Mesenchymal stem cell (in vitro differentiated cells and primary cell): ENCODE results near the gene MVB12B.

Source experiments
- DNase-seq: peaks from one replicate; pipeline ENCODE4 v3.0.0-alpha.2; 2013
- H2AFZ ChIP-seq: one replicate; pipeline ENCODE4 v1.6.1; 2013; ENCODE audit warnings: low read depth, mild to moderate bottlenecking, control low read depth, inconsistent platforms, low read length, moderate library complexity
- H2AK5ac ChIP-seq: 2 replicates; pipeline ENCODE4 v1.6.1; 2013; ENCODE audit warnings: low read length, moderate library complexity, mild to moderate bottlenecking, inconsistent platforms; ENCODE audit not compliant: severe bottlenecking
- H2BK120ac ChIP-seq: one replicate; pipeline ENCODE4 v1.6.1; 2013; ENCODE audit warnings: low read depth, mild to moderate bottlenecking, inconsistent platforms, low read length, moderate library complexity
- H2BK12ac ChIP-seq, 2 experiments: one replicate each; pipeline ENCODE4 v1.6.1; 2013; ENCODE audit warnings: inconsistent platforms in 2 of 2, low read length in 2 of 2, mild to moderate bottlenecking in 2 of 2, moderate library complexity in 2 of 2, control low read depth in 1 of 2
- H2BK15ac ChIP-seq: one replicate; pipeline ENCODE4 v1.6.1; 2013; ENCODE audit warnings: mild to moderate bottlenecking, low read depth, inconsistent platforms; ENCODE audit not compliant: poor library complexity, severe bottlenecking
- H2BK5ac ChIP-seq: 2 replicates; pipeline ENCODE4 v1.6.1; 2013; ENCODE audit warnings: low read depth, mild to moderate bottlenecking, low read length, control low read depth, inconsistent platforms; ENCODE audit not compliant: poor library complexity, severe bottlenecking
- H3K14ac ChIP-seq, 2 experiments: one replicate each; pipeline ENCODE4 v1.6.1; 2013; ENCODE audit warnings: inconsistent platforms in 2 of 2, low read length in 2 of 2, control low read depth in 1 of 2, mild to moderate bottlenecking in 1 of 2, moderate library complexity in 1 of 2
- H3K18ac ChIP-seq, 2 experiments: one replicate each; pipeline ENCODE4 v1.6.1; 2013; ENCODE audit warnings: inconsistent platforms in 2 of 2, low read length in 2 of 2, control low read depth in 1 of 2, low read depth in 1 of 2, mild to moderate bottlenecking in 1 of 2
- H3K23ac ChIP-seq, 2 experiments: one replicate each; pipeline ENCODE4 v1.6.1; 2013; ENCODE audit warnings: inconsistent platforms in 2 of 2, low read length in 2 of 2, mild to moderate bottlenecking in 2 of 2, moderate library complexity in 2 of 2, control low read depth in 1 of 2
- H3K27ac ChIP-seq: 2 replicates; pipeline ENCODE4 v1.5.1; 2013; ENCODE audit warnings: mild to moderate bottlenecking, moderate library complexity, low read length, control low read depth, inconsistent platforms; ENCODE audit not compliant: poor library complexity, severe bottlenecking
- H3K27me3 ChIP-seq, 2 experiments: 2 replicates each; pipeline versions ENCODE4 v1.6.1 to v1.7.0; 2013; ENCODE audit warnings: low read length in 2 of 2, mild to moderate bottlenecking in 2 of 2, moderate library complexity in 2 of 2, control low read depth in 1 of 2, inconsistent platforms in 1 of 2; ENCODE audit not compliant: control insufficient read depth in 1 of 2, insufficient read depth in 1 of 2
- H3K36me3 ChIP-seq, 2 experiments: 2 replicates each; pipeline versions ENCODE4 v1.6.1 to v1.7.0; 2013; ENCODE audit warnings: low read length in 2 of 2, control low read depth in 1 of 2, inconsistent platforms in 1 of 2, low read depth in 1 of 2, mild to moderate bottlenecking in 1 of 2; ENCODE audit not compliant: insufficient read depth in 2 of 2, control insufficient read depth in 1 of 2
- H3K4ac ChIP-seq, 2 experiments: one replicate each; pipeline ENCODE4 v1.6.1; 2013; ENCODE audit warnings: inconsistent platforms in 2 of 2, low read length in 2 of 2, mild to moderate bottlenecking in 2 of 2, moderate library complexity in 2 of 2, control low read depth in 1 of 2, low read depth in 1 of 2
- H3K4me1 ChIP-seq: 2 replicates; pipeline ENCODE4 v1.6.1; 2013; ENCODE audit warnings: low read depth, low read length, control low read depth; ENCODE audit not compliant: control insufficient read depth, insufficient read depth
- H3K4me2 ChIP-seq: 2 replicates; pipeline ENCODE4 v1.6.1; 2013; ENCODE audit warnings: low read length, mild to moderate bottlenecking, inconsistent platforms; ENCODE audit not compliant: poor library complexity, severe bottlenecking
- H3K4me3 ChIP-seq, 2 experiments: 2 replicates each; pipeline versions ENCODE4 v1.5.1 to v1.7.0; 2013; ENCODE audit warnings: low read length in 2 of 2, mild to moderate bottlenecking in 2 of 2, control low read depth in 1 of 2, low read depth in 1 of 2; ENCODE audit not compliant: insufficient read depth in 1 of 2
- H3K79me1 ChIP-seq: replicated peaks from 2 replicates; pipeline ENCODE4 v1.6.1; 2013; ENCODE audit warnings: mild to moderate bottlenecking, control low read depth, low read length, inconsistent platforms; ENCODE audit not compliant: poor library complexity, severe bottlenecking
- H3K9ac ChIP-seq: 2 replicates; pipeline ENCODE4 v1.7.0; 2013; ENCODE audit warnings: mild to moderate bottlenecking, low read length, moderate library complexity
- H3K9me3 ChIP-seq: 2 replicates; pipeline ENCODE4 v1.7.0; 2013; ENCODE audit warnings: mild to moderate bottlenecking, low read length; ENCODE audit not compliant: control insufficient read depth
- H4K8ac ChIP-seq: one replicate; pipeline ENCODE4 v1.6.1; 2013; ENCODE audit warnings: inconsistent platforms, mild to moderate bottlenecking, low read length, moderate library complexity
- H4K91ac ChIP-seq: one replicate; pipeline ENCODE4 v1.6.1; 2013; ENCODE audit warnings: mild to moderate bottlenecking, low read length, inconsistent platforms
- WGBS: methylation state at CpG from one replicate; pipeline ENCODE4 v1.1.7; 2013; ENCODE audit warnings: mixed read lengths; 5-methylcytosine and 5-hydroxymethylcytosine counted together

MVB12B gene

GRCh38 chr9:126501383-126502331 lies 175.0 kb downstream of the MVB12B start:
- H3K9ac ChIP-seq, result no peak overlapping the region
- no peak overlapping the region for H4K91ac ChIP-seq
- no peak overlapping the region for H2AFZ ChIP-seq
- no peak overlapping the region for H3K4me3 ChIP-seq
- peaks cover 30% of the 10 kb centered on the region for H3K4me1 ChIP-seq
- no peak overlapping the region for H3K18ac ChIP-seq
- H2BK120ac ChIP-seq, result no peak overlapping the region
- no peak for DNase-seq
- 91% methylated on average over 22 of the region's 22 CpGs for WGBS
- peaks cover 11 to 27% of the 10 kb centered on the region in 2 experiments for H3K27me3 ChIP-seq
- no peak overlapping the region for H3K23ac ChIP-seq
- no peaks in the 10 kb centered on the region for H3K79me1 ChIP-seq
- peak overlapping the region; percentile 12 for H4K8ac ChIP-seq
- no peak overlapping the region for H3K4me2 ChIP-seq
- H2BK5ac ChIP-seq, result no peak overlapping the region
- H3K9me3 ChIP-seq, result no peaks in the 10 kb centered on the region
- no peak overlapping the region for H2BK15ac ChIP-seq
- no peak overlapping the region for H3K27ac ChIP-seq
- peaks cover 0 to 9% of the 10 kb centered on the region in 2 experiments for H3K36me3 ChIP-seq
- no peak overlapping the region for H3K4ac ChIP-seq
- no peak overlapping the region for H3K14ac ChIP-seq
- H2BK12ac ChIP-seq, result no peak overlapping the region
- H2AK5ac ChIP-seq, result no peak overlapping the region

GRCh38 chr9:126502417-126503332 lies 176.0 kb downstream of the MVB12B start:
- Histone ChIP-seq H2BK15ac (no peak overlapping the region), H3K4me3 (no peak overlapping the region), H3K4me1 (peaks cover 30% of the 10 kb centered on the region), H3K9me3 (no peaks in the 10 kb centered on the region), H3K9ac (no peak overlapping the region), H3K27ac (no peak overlapping the region), H3K36me3 (peaks cover 0 to 9% of the 10 kb centered on the region in 2 experiments), H2BK5ac (no peak overlapping the region), H4K91ac (no peak overlapping the region), H3K14ac (no peak overlapping the region), H2AK5ac (no peak overlapping the region), H3K23ac (no peak overlapping the region), H2AFZ (no peak overlapping the region), H3K18ac (no peak overlapping the region), H3K4ac (no peak overlapping the region), H3K27me3 (peaks cover 19 to 37% of the 10 kb centered on the region in 2 experiments), H3K79me1 (no peaks in the 10 kb centered on the region), H2BK120ac (no peak overlapping the region), H4K8ac (no peak overlapping the region), H2BK12ac (peak overlapping the region in 1 of 2 experiments; percentile 29), H3K4me2 (no peak overlapping the region)
- DNase-seq, result no peak
- WGBS, result 83% methylated on average over 34 of the region's 34 CpGs

DNA sequence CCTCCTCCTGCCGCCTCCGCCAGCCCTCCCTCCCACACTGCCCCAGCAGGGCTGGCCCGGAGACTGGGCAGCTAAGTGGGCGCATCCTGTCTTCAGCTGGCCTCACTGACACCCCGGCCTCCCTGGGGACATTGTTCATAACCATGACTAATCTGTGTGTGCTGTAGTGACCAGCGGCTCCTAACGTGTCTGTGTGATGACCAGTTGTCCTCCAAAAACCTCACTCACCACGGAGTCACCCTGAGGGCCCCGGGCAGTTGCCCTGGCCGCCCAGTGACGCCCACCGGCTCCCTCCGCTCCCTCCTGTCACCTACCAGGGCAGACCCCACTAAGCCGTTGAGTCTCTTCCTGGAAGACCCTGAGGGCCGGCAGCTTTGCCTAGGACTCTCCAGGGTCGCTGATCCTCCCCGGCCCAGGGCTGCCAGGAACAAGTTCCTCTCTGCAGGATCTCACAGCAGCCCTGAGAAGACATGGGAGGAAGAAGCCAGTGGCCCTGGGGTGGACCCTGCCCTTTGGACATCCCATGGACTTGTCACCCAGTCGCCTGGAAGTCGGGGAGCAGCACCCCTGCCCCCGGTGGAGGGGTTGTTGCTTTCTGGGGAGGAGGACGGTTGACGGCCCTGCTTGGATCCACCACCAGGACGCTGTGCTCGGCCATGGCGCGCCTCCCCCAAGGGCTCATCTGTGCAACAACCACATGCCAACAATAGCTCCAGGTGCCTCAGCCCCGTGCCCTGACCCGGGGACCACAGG lies 176.9 kb downstream of the MVB12B start:
- H2BK5ac ChIP-seq, result no peak overlapping the region
- H3K4me3 ChIP-seq, result no peak overlapping the region
- H3K27me3 ChIP-seq, result peaks cover 23 to 45% of the 10 kb centered on the region in 2 experiments
- no peak overlapping the region for H2BK12ac ChIP-seq
- DNase-seq, result peak; percentile 62
- no peak overlapping the region for H3K4ac ChIP-seq
- no peak overlapping the region for H2BK120ac ChIP-seq
- WGBS, result 70% methylated on average over 27 of the region's 28 CpGs
- H3K18ac ChIP-seq, result no peak overlapping the region
- H3K23ac ChIP-seq, result no peak overlapping the region
- H3K9ac ChIP-seq, result no peak overlapping the region
- peaks cover 30% of the 10 kb centered on the region for H3K4me1 ChIP-seq
- no peak overlapping the region for H2BK15ac ChIP-seq
- no peak overlapping the region for H3K14ac ChIP-seq
- no peaks in the 10 kb centered on the region for H3K79me1 ChIP-seq
- H2AK5ac ChIP-seq, result no peak overlapping the region
- H2AFZ ChIP-seq, result no peak overlapping the region
- no peaks in the 10 kb centered on the region for H3K9me3 ChIP-seq
- no peak overlapping the region for H3K27ac ChIP-seq
- no peak overlapping the region for H3K4me2 ChIP-seq
- H4K91ac ChIP-seq, result no peak overlapping the region
- no peak overlapping the region for H4K8ac ChIP-seq
- H3K36me3 ChIP-seq, result peaks cover 0 to 9% of the 10 kb centered on the region in 2 experiments
